ENCODE results near the gene RAB31. TPM values are rescaled to one million over a fixed set of nuclear protein-coding genes. Genes with fewer than 3 reads are reported as not detected.

The RAB31 gene
- polyA plus RNA-seq, 1 of the 3 experiments (the other 2 are of a cell fraction) = 23.0 TPM

GRCh38 chr18:9707381-9708056 is 582 bp upstream of the RAB31 start:
- Histone ChIP-seq H3K36me3 (replicated peaks in 1 of 2; ENCODE audit: control insufficient read depth in 1 of 2, insufficient read depth in 2 of 2, low read length in 1 of 2) (no peaks in the 10 kb centered on the region), H4K20me1 (ENCODE audit: insufficient read depth) (no peaks in the 10 kb centered on the region), H3K27ac (ENCODE audit: low read depth in 2 of 2, low read length in 1 of 2) (peak overlapping the region in 1 of 2 experiments; percentile 57; a peak in 2 of 4 replicates), H3K9me2 (no peaks in the 10 kb centered on the region), H3F3A (replicated peaks; ENCODE audit: insufficient read depth) (peaks cover 11% of the 10 kb centered on the region), H3K9ac (peak overlapping the region; percentile 48; the same call in 1 of the 2 replicates), H3K4me1 (ENCODE audit: control insufficient read depth in 1 of 2, insufficient read depth in 2 of 2, low read depth in 1 of 2, low read length in 1 of 2) (peaks cover 0 to 8% of the 10 kb centered on the region in 2 experiments; a peak in 2 of 4 replicates), H3K27me3 (ENCODE audit: insufficient read depth) (no peaks in the 10 kb centered on the region), H3K79me2 (ENCODE audit: insufficient read depth) (peaks cover 40% of the 10 kb centered on the region), H3K9me3 (no peaks in the 10 kb centered on the region), H3K4me2 (peak overlapping the region; percentile 63; the same call in 1 of the 2 replicates), H3K4me3 (ENCODE audit: low read depth in 2 of 2, low read length in 1 of 2) (peak overlapping the region; percentile 50 to 63; a peak in 3 of 4 replicates), H2AFZ (ENCODE audit: low read depth) (peak overlapping the region; percentile 88; the same call in 1 of the 2 replicates)
- 0 out of 2 replicates have a peak, but pooled peaks have one; percentile 6 for TF ChIP-seq TAF1 (IDR thresholded peaks at IDR 0.05; ENCODE audit: borderline replicate concordance, low read depth, low read length)
- TF ChIP-seq REST (IDR thresholded peaks at IDR 0.05; ENCODE audit: low read depth, low read length) = no peak
- ChIA-PET CTCF (interaction anchor here (1.6 kb wide), 1 partner anchor 95 kb away, joined by 5 read pairs; no protein-coding TSS in a partner anchor), POLR2A (no interaction called here)
- 89% methylated on average over 16 of the region's 31 CpGs for WGBS (ENCODE audit: low lambda C conversion rate)
- DNase-seq = no peak

- TF ChIP-seq CHD2 (IDR thresholded peaks at IDR 0.05; ENCODE audit: low read length, partially characterized antibody) = no peak
- no peak for TF ChIP-seq GATA2 (CRISPR knock-in tag; IDR thresholded peaks at IDR 0.05)
- no peak for TF ChIP-seq RFX5 (IDR thresholded peaks at IDR 0.05; ENCODE audit: low read length)
- TF ChIP-seq NRF1 (IDR thresholded peaks at IDR 0.05; ENCODE audit: low read depth, low read length) = no peak
- TF ChIP-seq RXRA (IDR thresholded peaks at IDR 0.05; ENCODE audit: borderline replicate concordance, low read depth) = no peak
- TF ChIP-seq MXI1 (IDR thresholded peaks at IDR 0.05; ENCODE audit: low read depth, low read length) = no peak
- Histone ChIP-seq H3K27me3 (ENCODE audit: insufficient read depth) (no peaks in the 10 kb centered on the region), H4K20me1 (ENCODE audit: insufficient read depth) (no peaks in the 10 kb centered on the region), H3K36me3 (replicated peaks in 1 of 2; ENCODE audit: control insufficient read depth in 1 of 2, insufficient read depth in 2 of 2, low read length in 1 of 2) (no peaks in the 10 kb centered on the region), H3K4me1 (ENCODE audit: control insufficient read depth in 1 of 2, insufficient read depth in 2 of 2, low read depth in 1 of 2, low read length in 1 of 2) (peaks cover 0 to 8% of the 10 kb centered on the region in 2 experiments; a peak in 2 of 4 replicates), H3K9me2 (no peaks in the 10 kb centered on the region), H3K79me2 (ENCODE audit: insufficient read depth) (peaks cover 51% of the 10 kb centered on the region), H3K9ac (peak overlapping the region; percentile 90), H3K4me2 (peak overlapping the region; percentile 89), H2AFZ (ENCODE audit: low read depth) (peak overlapping the region; percentile 26), H3F3A (replicated peaks; ENCODE audit: insufficient read depth) (peaks cover 11% of the 10 kb centered on the region), H3K4me3 (ENCODE audit: low read depth in 2 of 2, low read length in 1 of 2) (peak overlapping the region; percentile 63 to 68), H3K27ac (ENCODE audit: low read depth in 2 of 2, low read length in 1 of 2) (peak overlapping the region in 1 of 2 experiments; percentile 10; a peak in 1 of 4 replicates), H3K9me3 (no peaks in the 10 kb centered on the region)
- peak; percentile 74 for DNase-seq
- CTCF ChIA-PET = interaction anchor here (0.6 to 1.6 kb wide), 2 partner anchors 97 to 129 kb away, joined by 3 to 5 read pairs; no protein-coding TSS in a partner anchor
- POLR2A ChIA-PET = interaction anchor here (0.7 kb wide), 1 partner anchor 333 kb away, joined by 3 read pairs; no protein-coding TSS in a partner anchor
- WGBS (ENCODE audit: low lambda C conversion rate) = 14% methylated on average over 56 of the region's 84 CpGs
These were observed 568 bp downstream of the RAB31 start for GRCh38 chr18:9708434-9709303.

Measured in SK-N-SH (cell line).